Effector CD4-positive, alpha-beta T cell (primary cell): Measurements from ENCODE around the gene ARHGAP9.
"Not testable (repeated sequence)": the region's sequence is repeated elsewhere in the genome, so short reads cannot be mapped to it uniquely, and the experiment has no call there.

ENCODE experiments used
- DNase-seq: peaks from one replicate; pipeline ENCODE4 v3.0.0-alpha.2; 2020

ARHGAP9 gene

GRCh38 chr12:57517187-57517586 lies 37.5 kb upstream of the ARHGAP9 start:
- no peak for DNase-seq

GRCh38 chr12:57516617-57517153 lies 37.0 kb upstream of the ARHGAP9 start:
- DNase-seq = no peak

GRCh38 chr12:57515934-57516541 lies 36.4 kb upstream of the ARHGAP9 start:
- DNase-seq = no peak

- DNase-seq = no peak
Measured at GRCh38 chr12:57515408-57515933, 35.8 kb upstream of the ARHGAP9 start.

- DNase-seq = no peak
Measured at GRCh38 chr12:57514720-57515407, 35.2 kb upstream of the ARHGAP9 start.

GRCh38 chr12:57514246-57514645 lies 34.6 kb upstream of the ARHGAP9 start:
- not testable (repeated sequence) for DNase-seq

- not testable (repeated sequence) for DNase-seq
Measured at GRCh38 chr12:57513677-57514076, 34.0 kb upstream of the ARHGAP9 start.

- DNase-seq = no peak
Measured at GRCh38 chr12:57513266-57513665, 33.6 kb upstream of the ARHGAP9 start.

GRCh38 chr12:57512665-57513064 lies 33.0 kb upstream of the ARHGAP9 start:
- no peak for DNase-seq

- DNase-seq = no peak
Measured at GRCh38 chr12:57511588-57512325, 32.1 kb upstream of the ARHGAP9 start.

GRCh38 chr12:57511161-57511560 lies 31.5 kb upstream of the ARHGAP9 start:
- no peak for DNase-seq

GRCh38 chr12:57507796-57508195 lies 28.1 kb upstream of the ARHGAP9 start:
- DNase-seq = not testable (repeated sequence)

GRCh38 chr12:57506541-57506940 lies 26.9 kb upstream of the ARHGAP9 start:
- not testable (repeated sequence) for DNase-seq

- not testable (repeated sequence) for DNase-seq
Measured at GRCh38 chr12:57502311-57502969, 22.8 kb upstream of the ARHGAP9 start.

GRCh38 chr12:57500213-57500612 lies 20.5 kb upstream of the ARHGAP9 start:
- DNase-seq = no peak

- no peak for DNase-seq
Measured at GRCh38 chr12:57498571-57498970, 18.9 kb upstream of the ARHGAP9 start.

- no peak for DNase-seq
Measured at GRCh38 chr12:57498132-57498502, 18.5 kb upstream of the ARHGAP9 start.

GRCh38 chr12:57497223-57498131 lies 17.8 kb upstream of the ARHGAP9 start:
- DNase-seq = no peak

GRCh38 chr12:57496822-57497221 lies 17.2 kb upstream of the ARHGAP9 start:
- DNase-seq = no peak

GRCh38 chr12:57495051-57495701 lies 15.5 kb upstream of the ARHGAP9 start:
- not testable (repeated sequence) for DNase-seq
